Daoy (cell line): ENCODE measurements around the gene APOBEC2. TPM values are rescaled to one million over a fixed set of nuclear protein-coding genes. Genes with fewer than 3 reads are reported as not detected.

Experiments used
- DNase-seq: peaks from one replicate; pipeline ENCODE4 v3.0.0-alpha.2; 2015; ENCODE audit warnings: low read depth
- total RNA-seq: library from RNA; depleted of rRNA; stranded (reverse); fragments of >200 nt; shearing (Covaris generic); gene quantifications from 2 replicates; pipeline ENCODE4 v1.2.3, GENCODE V29; 2014; rRNA removed

The APOBEC2 gene
- total RNA-seq, 1 experiment from 2014 or later = not detected

DNA sequence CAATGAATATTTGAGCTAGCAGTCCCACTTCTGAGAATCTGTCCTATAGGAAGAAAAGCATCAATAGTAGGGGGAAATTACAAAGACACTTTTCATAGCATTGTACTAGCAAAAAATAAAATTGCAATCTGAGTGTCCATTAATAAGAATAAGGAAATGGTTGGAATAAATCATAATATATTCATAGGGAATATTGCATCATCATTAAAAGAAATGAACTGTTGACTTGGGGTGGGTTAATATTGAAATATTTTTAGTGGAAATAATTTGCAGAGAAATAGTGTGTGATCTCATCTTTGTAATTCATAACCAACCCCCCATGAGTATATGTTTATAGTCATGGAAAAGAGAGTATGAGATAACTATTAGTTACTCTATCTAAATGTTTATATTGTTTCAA, 32.2 kb downstream of the APOBEC2 start:
- no peak for DNase-seq

DNA sequence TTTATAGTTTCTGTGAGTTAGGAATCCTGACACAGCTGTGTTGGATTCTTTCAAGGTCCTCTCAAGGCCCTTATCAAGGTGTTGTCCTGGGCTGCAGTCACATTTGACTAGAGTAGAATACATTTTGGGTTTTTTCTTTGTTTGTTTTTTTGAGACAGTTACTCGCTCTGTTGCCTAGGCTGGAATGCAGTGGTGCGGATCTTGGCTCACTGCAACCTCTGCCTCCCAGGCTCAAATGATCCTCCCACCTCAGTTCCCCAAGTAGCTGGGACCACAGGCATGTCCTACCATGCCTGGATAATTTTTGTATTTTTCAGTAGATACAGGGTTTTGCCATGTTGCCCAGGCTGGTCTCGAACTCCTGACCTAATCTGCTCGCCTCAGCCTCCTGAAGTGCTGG, 35.4 kb downstream of the APOBEC2 start:
- no peak for DNase-seq

DNA sequence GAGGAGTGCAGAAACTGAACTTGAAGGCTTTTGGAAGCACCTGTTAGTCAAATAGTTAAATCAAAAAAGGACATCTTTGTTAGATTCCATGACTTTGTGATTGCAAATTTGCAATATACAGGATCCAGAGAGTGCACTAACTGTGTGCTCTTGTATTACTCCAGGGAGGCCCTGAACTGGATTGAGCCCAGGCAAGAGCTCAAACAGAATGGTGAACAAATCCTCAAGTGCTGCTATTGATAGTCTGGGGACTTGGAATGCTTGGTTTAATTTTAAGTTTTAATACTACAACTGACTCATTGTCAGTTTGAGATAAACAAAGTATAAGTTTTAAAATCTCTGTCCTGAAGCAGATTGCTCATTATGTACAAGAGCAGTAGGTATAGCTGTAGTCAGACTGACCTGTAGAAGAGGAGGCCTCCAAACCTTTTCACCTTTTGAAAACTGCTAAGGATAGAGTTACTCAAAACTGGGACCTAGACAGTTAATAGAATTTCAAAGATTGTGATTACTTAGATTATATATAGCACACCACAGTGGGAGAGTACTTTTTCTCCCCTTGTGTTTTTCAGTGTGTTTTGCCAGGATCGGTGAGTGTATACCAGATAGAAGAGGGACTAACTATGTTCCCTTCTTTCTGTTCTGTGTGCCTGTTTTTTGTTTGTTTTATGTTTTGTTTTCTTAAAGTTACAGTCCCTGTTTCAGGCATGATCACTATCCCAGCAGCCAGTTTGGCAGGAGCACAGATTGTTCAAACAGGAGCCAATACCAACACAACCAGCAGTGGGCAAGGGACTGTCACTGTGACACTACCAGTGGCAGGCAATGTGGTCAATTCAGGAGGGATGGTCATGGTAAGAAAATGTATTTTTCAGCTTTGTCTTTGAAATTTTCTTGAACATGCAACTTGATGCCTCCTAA, 38.1 kb downstream of the APOBEC2 start:
- DNase-seq = no peak

DNA sequence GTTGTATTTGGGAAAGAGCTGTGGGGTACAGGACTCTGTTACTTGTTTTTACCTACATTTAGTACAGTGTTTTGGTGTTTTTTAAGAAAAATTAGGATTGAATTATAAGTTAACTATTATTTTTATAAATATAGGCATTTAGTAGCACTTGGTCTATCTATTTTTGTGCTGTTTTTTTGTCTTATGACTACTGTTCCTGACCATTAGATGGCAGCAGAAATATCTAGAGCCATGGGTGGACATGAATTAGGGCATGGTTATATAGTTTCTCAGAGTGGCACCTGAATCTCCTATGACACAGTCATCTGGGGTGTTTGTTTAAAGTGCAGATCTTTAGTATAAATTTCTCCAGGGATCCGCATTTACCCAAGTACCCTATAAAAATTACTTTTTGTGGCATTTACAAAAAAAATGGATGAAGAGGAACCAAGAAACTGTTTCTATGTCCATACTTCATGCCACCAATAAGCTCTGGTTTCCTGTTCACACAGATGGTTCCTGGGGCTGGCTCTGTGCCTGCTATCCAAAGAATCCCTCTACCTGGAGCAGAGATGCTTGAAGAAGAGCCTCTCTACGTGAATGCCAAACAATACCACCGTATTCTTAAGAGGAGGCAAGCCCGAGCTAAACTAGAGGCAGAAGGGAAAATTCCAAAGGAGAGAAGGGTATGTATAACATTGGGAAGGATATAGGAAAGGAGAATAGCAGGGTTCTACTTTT, 39.6 kb downstream of the APOBEC2 start:
- peak; percentile 5 for DNase-seq

DNA sequence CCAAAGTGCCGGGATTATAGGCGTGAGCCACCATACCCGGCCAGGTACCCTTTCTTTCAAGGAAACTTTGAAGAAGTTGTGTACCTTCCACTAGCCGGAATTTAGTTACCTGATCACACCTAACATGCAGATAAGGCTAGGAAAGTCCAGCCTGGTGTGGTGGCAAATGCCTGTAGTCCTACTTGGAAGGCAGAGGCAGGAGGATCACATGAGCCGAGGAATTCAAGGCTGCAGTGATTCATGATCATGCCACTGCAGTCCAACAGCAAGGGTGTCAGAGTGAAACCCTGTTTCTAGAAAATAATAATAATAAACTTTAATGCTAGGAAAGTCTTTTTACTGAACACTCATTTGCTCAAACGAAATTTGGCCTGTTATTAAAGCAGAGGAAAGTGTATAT, 40.7 kb downstream of the APOBEC2 start:
- no peak for DNase-seq

DNA sequence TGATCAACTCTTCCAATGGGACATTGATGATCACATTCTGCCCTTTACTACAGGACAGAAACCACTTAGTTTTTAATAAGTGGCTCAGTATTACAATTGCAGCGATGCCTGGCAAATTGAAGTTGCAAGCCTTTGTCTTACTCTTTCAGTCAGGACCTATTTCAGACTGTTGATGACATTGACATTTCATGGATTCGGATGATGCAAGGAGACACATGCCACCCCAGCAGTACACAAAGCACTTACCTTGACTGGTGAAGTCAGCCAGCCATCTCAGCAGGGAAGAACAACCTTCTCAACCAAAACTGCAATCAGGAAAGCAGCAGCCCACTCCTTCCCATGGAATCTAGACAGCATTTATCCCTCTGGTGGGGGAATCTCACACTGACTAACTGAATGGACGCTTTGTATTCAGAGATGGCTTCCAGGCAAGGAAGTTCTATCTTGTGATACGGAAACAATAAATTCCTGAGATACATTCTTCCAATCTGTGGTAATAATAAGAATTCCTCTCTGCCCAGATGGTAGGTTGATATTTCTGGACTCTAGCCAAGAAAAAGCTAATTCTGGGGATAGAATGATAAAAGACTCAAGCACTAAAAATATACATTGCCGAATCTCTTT, 44.6 kb downstream of the APOBEC2 start:
- peak; percentile 30 for DNase-seq

DNA sequence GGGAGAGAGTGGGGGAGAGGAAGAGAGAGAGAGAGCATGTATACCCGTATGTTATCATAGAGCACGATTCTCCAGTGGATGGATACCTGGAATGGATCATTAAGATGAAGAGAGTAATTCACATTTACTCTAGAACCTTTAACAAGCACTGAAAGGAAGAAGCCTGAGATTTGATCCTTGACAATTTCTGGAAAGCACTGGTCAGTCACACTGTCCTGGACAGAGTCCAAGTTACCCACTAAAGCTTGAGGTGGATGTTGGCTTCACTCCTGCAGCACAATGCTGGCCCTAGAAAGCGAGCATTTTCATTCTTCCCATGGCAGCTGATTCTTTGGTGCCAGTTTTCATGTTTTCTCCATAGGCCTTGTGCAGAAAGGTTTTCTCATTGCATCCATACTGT, 45.4 kb downstream of the APOBEC2 start:
- DNase-seq = no peak

DNA sequence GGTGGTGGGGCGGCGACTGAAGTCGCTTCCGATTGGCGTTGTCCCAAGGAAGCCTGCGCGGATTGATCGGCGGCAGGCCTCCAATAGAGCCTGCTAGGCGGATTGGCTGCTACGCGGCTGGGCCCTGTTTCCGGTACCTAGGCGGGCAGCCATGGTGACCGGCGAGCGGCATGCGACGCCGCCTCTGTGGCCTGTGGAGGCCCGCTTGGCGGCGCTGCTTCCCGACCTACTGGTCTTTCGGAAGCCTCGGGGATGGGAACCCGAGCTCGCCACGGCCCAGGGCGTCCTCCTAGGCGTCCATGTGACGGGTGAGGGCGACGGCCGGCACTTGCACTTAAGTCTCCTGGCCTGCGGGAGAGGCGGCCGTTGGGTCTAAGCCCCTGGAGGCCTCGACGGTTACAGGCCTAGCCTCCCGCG, 47.9 kb downstream of the APOBEC2 start:
- no peak for DNase-seq

DNA sequence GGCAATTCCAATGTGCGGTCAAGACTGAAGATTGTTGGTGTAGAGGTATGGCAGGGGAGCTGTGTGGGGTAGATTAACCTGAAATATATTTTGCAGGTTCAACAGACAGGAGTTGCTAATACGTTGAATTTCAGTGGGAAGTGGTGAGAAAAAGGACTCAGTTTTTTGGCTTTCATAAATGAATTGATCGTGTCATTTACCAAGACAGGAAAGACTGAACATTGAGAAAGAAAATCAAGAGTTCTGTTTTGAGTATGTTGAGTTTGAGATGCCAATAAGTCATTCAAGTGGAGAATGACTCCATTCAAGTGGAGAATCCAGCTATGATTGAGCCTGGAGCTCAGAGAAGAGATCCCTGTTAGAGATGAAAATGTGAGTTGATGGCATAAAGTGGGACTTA, 50.8 kb downstream of the APOBEC2 start:
- no peak for DNase-seq

DNA sequence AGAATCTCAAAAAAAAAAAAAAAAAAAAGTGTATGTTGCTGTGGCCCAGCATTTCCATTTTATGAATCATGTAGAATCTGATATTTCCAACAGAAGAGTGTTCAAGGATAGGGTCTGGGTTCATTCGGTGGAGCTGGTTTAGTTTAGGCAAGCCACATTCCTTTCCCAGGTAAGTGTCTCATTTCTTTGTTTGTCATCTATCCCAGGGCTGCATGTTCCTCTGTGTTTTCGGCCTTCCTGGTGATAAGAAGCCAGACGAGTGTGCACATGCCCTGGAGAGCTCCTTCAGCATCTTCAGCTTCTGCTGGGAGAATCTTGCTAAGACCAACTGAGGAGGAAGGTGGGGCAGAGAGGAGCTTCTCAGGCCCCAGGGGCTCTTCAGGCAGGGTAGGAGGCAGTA, 58.0 kb downstream of the APOBEC2 start:
- DNase-seq = no peak

Other genes starting within 250 kb of the APOBEC2 start
- gene UNC5CL, start 14.0 kb upstream of the APOBEC2 start, total RNA-seq = 0.11 TPM in 1 of 2 replicates, not detected in the other
- gene TSPO2, start 10.7 kb upstream of the APOBEC2 start, total RNA-seq = not detected in 2 replicates
- gene OARD1, start 19.2 kb downstream of the APOBEC2 start, total RNA-seq = 28.8 and 29.0 TPM in 2 replicates
- gene NFYA, start 19.8 kb downstream of the APOBEC2 start, total RNA-seq = 9.1 and 13.1 TPM in 2 replicates
- gene TREML1, start 101.1 kb downstream of the APOBEC2 start, total RNA-seq = not detected in 2 replicates
- gene TREM2, start 109.9 kb downstream of the APOBEC2 start, total RNA-seq = not detected in 2 replicates
- not detected in 2 replicates for gene TREML2, start 147.9 kb downstream of the APOBEC2 start, total RNA-seq
- gene TREML4, start 175.1 kb downstream of the APOBEC2 start, total RNA-seq = not detected in 2 replicates
- gene TREM1, start 233.5 kb downstream of the APOBEC2 start, total RNA-seq = not detected in 2 replicates